Activated T-helper 2 cell treated with anti-CD3 and anti-CD28 coated beads, Interferon-gamma antibody, Interleukin-2, Interleukin-4, amounts not matched to agents 10 μg/mL and 5 μg/mL and 100 μg/mL, durations not matched to agents 14 hours and 24 hours and 36 hours (primary cell): ENCODE results near the gene CLCN4. TPM values are rescaled to one million over a fixed set of nuclear protein-coding genes. Genes with fewer than 3 reads are reported as not detected.

Experiments used
- DNase-seq: peaks from one replicate; pipeline ENCODE4 v3.0.0; 2021; ENCODE audit warnings: low spot score
- H3K27ac Mint-ChIP-seq: one replicate; pipeline ENCODE4 v1.8.0; 2021; ENCODE audit warnings: mixed read lengths
- H3K27me3 Mint-ChIP-seq: one replicate; pipeline ENCODE4 v1.8.0; 2021; ENCODE audit warnings: low read depth, mixed read lengths
- H3K36me3 Mint-ChIP-seq: one replicate; pipeline ENCODE4 v1.8.0; 2021; ENCODE audit warnings: low read depth, mixed read lengths
- H3K4me1 Mint-ChIP-seq: one replicate; pipeline ENCODE4 v1.8.0; 2021; ENCODE audit warnings: low read depth, mixed read lengths
- H3K4me3 Mint-ChIP-seq: one replicate; pipeline ENCODE4 v1.8.0; 2021; ENCODE audit warnings: low read depth, mild to moderate bottlenecking, moderate library complexity, mixed read lengths
- H3K9me3 Mint-ChIP-seq: one replicate; pipeline ENCODE4 v1.8.0; 2021; ENCODE audit warnings: mixed read lengths
- intact Hi-C: fragments of 100-400 bp; cut with micrococcal nuclease; formaldehyde crosslinking; loops from one replicate; pipeline ENCODE4 v1.15.1; 2023
- total RNA-seq: library from RNA; stranded (reverse); gene quantifications from 2 replicates; pipeline ENCODE4 v1.2.3, GENCODE V29; 2022

CLCN4 gene
- total RNA-seq, 1 donor from 2014 or later: 0.16 TPM

GRCh38 chrX:10174810-10175209 lies 18.0 kb downstream of the CLCN4 start:
- Mint-ChIP-seq H3K4me1 (peaks cover 9% of the 10 kb centered on the region), H3K9me3 (no peaks in the 10 kb centered on the region), H3K4me3 (no peak overlapping the region), H3K36me3 (no peaks in the 10 kb centered on the region), H3K27ac (no peak overlapping the region), H3K27me3 (peaks cover 4% of the 10 kb centered on the region)
- intact Hi-C loops: no loop called here
- DNase-seq: no peak

- DNase-seq: no peak
- Mint-ChIP-seq H3K27ac (no peak overlapping the region), H3K9me3 (no peaks in the 10 kb centered on the region), H3K4me3 (no peak overlapping the region), H3K36me3 (no peaks in the 10 kb centered on the region), H3K27me3 (peaks cover 4% of the 10 kb centered on the region), H3K4me1 (peaks cover 9% of the 10 kb centered on the region)
- intact Hi-C loops: no loop called here
Measured at GRCh38 chrX:10175319-10175871, 18.6 kb downstream of the CLCN4 start.

- Mint-ChIP-seq H3K4me3 (no peak overlapping the region), H3K9me3 (no peaks in the 10 kb centered on the region), H3K36me3 (no peaks in the 10 kb centered on the region), H3K4me1 (peaks cover 9% of the 10 kb centered on the region), H3K27me3 (peaks cover 4% of the 10 kb centered on the region), H3K27ac (no peak overlapping the region)
- no peak for DNase-seq
- intact Hi-C loops: no loop called here
Measured at GRCh38 chrX:10176121-10177003, 19.6 kb downstream of the CLCN4 start.

- H3K27ac Mint-ChIP-seq: no peak overlapping the region
- peaks cover 9% of the 10 kb centered on the region for H3K4me1 Mint-ChIP-seq
- H3K27me3 Mint-ChIP-seq: peaks cover 4% of the 10 kb centered on the region
Measured at GRCh38 chrX:10177004-10177396, 20.2 kb downstream of the CLCN4 start.

GRCh38 chrX:10177601-10178000 lies 20.8 kb downstream of the CLCN4 start:
- Mint-ChIP-seq H3K36me3 (no peaks in the 10 kb centered on the region), H3K27ac (no peak overlapping the region), H3K4me3 (no peak overlapping the region), H3K27me3 (peaks cover 2% of the 10 kb centered on the region), H3K4me1 (peaks cover 9% of the 10 kb centered on the region), H3K9me3 (no peaks in the 10 kb centered on the region)
- intact Hi-C loops: no loop called here
- DNase-seq: no peak

More at GRCh38 chrX:10177004-10177396, 20.2 kb downstream of the CLCN4 start:
- Mint-ChIP-seq H3K4me3 (no peak overlapping the region), H3K36me3 (no peaks in the 10 kb centered on the region), H3K9me3 (no peaks in the 10 kb centered on the region)
- no peak for DNase-seq
- intact Hi-C loops: no loop called here

GRCh38 chrX:10178866-10179463 lies 22.2 kb downstream of the CLCN4 start:
- no peak overlapping the region for H3K4me3 Mint-ChIP-seq
- peaks cover 2% of the 10 kb centered on the region for H3K27me3 Mint-ChIP-seq

GRCh38 chrX:10183760-10184159 lies 27.0 kb downstream of the CLCN4 start:
- Mint-ChIP-seq H3K27me3 (peaks cover 2% of the 10 kb centered on the region), H3K4me3 (no peak overlapping the region), H3K4me1 (no peaks in the 10 kb centered on the region), H3K27ac (no peak overlapping the region), H3K9me3 (no peaks in the 10 kb centered on the region), H3K36me3 (no peaks in the 10 kb centered on the region)
- no peak for DNase-seq
- intact Hi-C loops: no loop called here

More at GRCh38 chrX:10178866-10179463, 22.2 kb downstream of the CLCN4 start:
- Mint-ChIP-seq H3K36me3 (no peaks in the 10 kb centered on the region), H3K4me1 (peaks cover 9% of the 10 kb centered on the region), H3K9me3 (no peaks in the 10 kb centered on the region), H3K27ac (no peak overlapping the region)
- intact Hi-C loops: no loop called here
- no peak for DNase-seq

GRCh38 chrX:10184411-10184810 lies 27.6 kb downstream of the CLCN4 start:
- Mint-ChIP-seq H3K9me3 (no peaks in the 10 kb centered on the region), H3K4me3 (no peak overlapping the region), H3K27me3 (peaks cover 2% of the 10 kb centered on the region), H3K4me1 (no peaks in the 10 kb centered on the region), H3K27ac (no peak overlapping the region), H3K36me3 (no peaks in the 10 kb centered on the region)
- no peak for DNase-seq
- intact Hi-C loops: no loop called here

- intact Hi-C loops: no loop called here
- DNase-seq: no peak
Measured at GRCh38 chrX:10186355-10186754, 29.6 kb downstream of the CLCN4 start.

GRCh38 chrX:10187421-10187820 lies 30.6 kb downstream of the CLCN4 start:
- no peaks in the 10 kb centered on the region for H3K36me3 Mint-ChIP-seq
- H3K4me3 Mint-ChIP-seq: no peak overlapping the region
- H3K9me3 Mint-ChIP-seq: no peaks in the 10 kb centered on the region
- no peaks in the 10 kb centered on the region for H3K4me1 Mint-ChIP-seq
- no peak overlapping the region for H3K27ac Mint-ChIP-seq
- intact Hi-C loops: no loop called here
- DNase-seq: no peak
- peaks cover 4% of the 10 kb centered on the region for H3K27me3 Mint-ChIP-seq

More at GRCh38 chrX:10186355-10186754, 29.6 kb downstream of the CLCN4 start:
- Mint-ChIP-seq H3K36me3 (no peaks in the 10 kb centered on the region), H3K4me1 (no peaks in the 10 kb centered on the region), H3K27ac (no peak overlapping the region), H3K9me3 (no peaks in the 10 kb centered on the region), H3K4me3 (no peak overlapping the region), H3K27me3 (peaks cover 4% of the 10 kb centered on the region)

- Mint-ChIP-seq H3K4me3 (no peak overlapping the region), H3K27ac (no peak overlapping the region)
- intact Hi-C loops: loop anchor here (1.0 to 2.0 kb wide), 3 partner anchors 533 to 949 kb away; no protein-coding TSS in a partner anchor
Measured at GRCh38 chrX:10189317-10190268, 32.8 kb downstream of the CLCN4 start.

GRCh38 chrX:10190367-10190766 lies 33.6 kb downstream of the CLCN4 start:
- H3K4me1 Mint-ChIP-seq: no peaks in the 10 kb centered on the region
- H3K9me3 Mint-ChIP-seq: no peaks in the 10 kb centered on the region
- DNase-seq: no peak
- H3K36me3 Mint-ChIP-seq: no peaks in the 10 kb centered on the region
- H3K27me3 Mint-ChIP-seq: peaks cover 4% of the 10 kb centered on the region
- intact Hi-C loops: loop anchor here (1.0 kb wide), 1 partner anchor 532 kb away; no protein-coding TSS in a partner anchor
- no peak overlapping the region for H3K27ac Mint-ChIP-seq
- no peak overlapping the region for H3K4me3 Mint-ChIP-seq

More at GRCh38 chrX:10189317-10190268, 32.8 kb downstream of the CLCN4 start:
- H3K9me3 Mint-ChIP-seq: no peaks in the 10 kb centered on the region
- peaks cover 4% of the 10 kb centered on the region for H3K27me3 Mint-ChIP-seq
- H3K4me1 Mint-ChIP-seq: no peaks in the 10 kb centered on the region
- H3K36me3 Mint-ChIP-seq: no peaks in the 10 kb centered on the region
- peak; percentile 44 for DNase-seq
